Measurements from ENCODE around the gene BCL7A. TPM values are rescaled to one million over a fixed set of nuclear protein-coding genes. Genes with fewer than 3 reads are reported as not detected.
"Not testable (repeated sequence)": the region's sequence is repeated elsewhere in the genome, so short reads cannot be mapped to it uniquely, and the experiment has no call there.

BCL7A gene
- total RNA-seq, 1 donor from 2014 or later: 41.4 TPM

- ATAC-seq (ENCODE audit: low read depth): peak; percentile 21
- peaks cover 56% of the 10 kb centered on the region for H3K4me1 Mint-ChIP-seq
- intact Hi-C loops (cut with micrococcal nuclease): loop anchor here (2.0 kb wide), 1 partner anchor 19 kb away; no protein-coding TSS in a partner anchor
Measured at GRCh38 chr12:122099856-122100255, 78.2 kb downstream of the BCL7A start.

GRCh38 chr12:122100568-122100967, 78.9 kb downstream of the BCL7A start:
- DNase-seq: no peak
- no peak overlapping the region for H3K27ac Mint-ChIP-seq
- TF ChIP-seq CTCF (IDR thresholded peaks at IDR 0.05): no peak
- H3K27me3 Mint-ChIP-seq: no peaks in the 10 kb centered on the region
- no peak overlapping the region for H3K4me3 Mint-ChIP-seq
- no peak for ATAC-seq (ENCODE audit: low read depth)
- intact Hi-C loops (cut with micrococcal nuclease): loop anchor here (2.0 kb wide), 1 partner anchor 20 kb away; no protein-coding TSS in a partner anchor
- CTCF ChIA-PET: no interaction called here
- no peaks in the 10 kb centered on the region for H3K9me3 Mint-ChIP-seq
- POLR2A ChIA-PET: interaction anchor here (0.7 to 1.5 kb wide), 2 partner anchors 18 to 1310 kb away, joined by 3 read pairs; no protein-coding TSS in a partner anchor
- peaks cover 3% of the 10 kb centered on the region for H3K36me3 Mint-ChIP-seq (ENCODE audit: low read depth)
- H3K4me1 Mint-ChIP-seq: peaks cover 63% of the 10 kb centered on the region

More at GRCh38 chr12:122099856-122100255, 78.2 kb downstream of the BCL7A start:
- ChIA-PET CTCF (no interaction called here), POLR2A (interaction anchor here (0.8 to 1.5 kb wide), 2 partner anchors 11 to 17 kb away, joined by 3 read pairs; no protein-coding TSS in a partner anchor)
- DNase-seq: no peak
- Mint-ChIP-seq H3K27ac (peak overlapping the region; percentile 73), H3K4me3 (peak overlapping the region; percentile 24), H3K9me3 (no peaks in the 10 kb centered on the region), H3K27me3 (no peaks in the 10 kb centered on the region), H3K36me3 (ENCODE audit: low read depth) (peaks cover 3% of the 10 kb centered on the region)
- no peak for TF ChIP-seq CTCF (IDR thresholded peaks at IDR 0.05)

- no peak for DNase-seq
- no peak for ATAC-seq (ENCODE audit: low read depth)
- POLR2A ChIA-PET: no interaction called here
- H3K4me3 Mint-ChIP-seq: no peak overlapping the region
- no peak for TF ChIP-seq CTCF (IDR thresholded peaks at IDR 0.05)
- intact Hi-C loops (cut with micrococcal nuclease): no loop called here
- H3K9me3 Mint-ChIP-seq: no peaks in the 10 kb centered on the region
- H3K4me1 Mint-ChIP-seq: peaks cover 66% of the 10 kb centered on the region
- no peaks in the 10 kb centered on the region for H3K27me3 Mint-ChIP-seq
- CTCF ChIA-PET: no interaction called here
- H3K36me3 Mint-ChIP-seq (ENCODE audit: low read depth): no peaks in the 10 kb centered on the region
- no peak overlapping the region for H3K27ac Mint-ChIP-seq
Measured at GRCh38 chr12:122102331-122102730, 80.6 kb downstream of the BCL7A start.

- POLR2A ChIA-PET: interaction anchor here (0.6 to 1.4 kb wide), 5 partner anchors 16 to 114 kb away, joined by 3 to 7 read pairs (median 3); no protein-coding TSS in a partner anchor
- ATAC-seq (ENCODE audit: low read depth): peak; percentile 42
Measured at GRCh38 chr12:122104844-122105243, 83.2 kb downstream of the BCL7A start.

GRCh38 chr12:122105496-122105895, 83.8 kb downstream of the BCL7A start:
- POLR2A ChIA-PET: interaction anchor here (0.8 to 1.4 kb wide), 4 partner anchors 17 to 37 kb away, joined by 3 to 7 read pairs (median 4); no protein-coding TSS in a partner anchor
- CTCF ChIA-PET: interaction anchor here (1.2 to 1.3 kb wide), 2 partner anchors 15 to 51 kb away, joined by 3 to 5 read pairs; no protein-coding TSS in a partner anchor
- not testable (repeated sequence) for H3K36me3 Mint-ChIP-seq (ENCODE audit: low read depth); H3K27ac Mint-ChIP-seq; H3K9me3 Mint-ChIP-seq; DNase-seq; H3K27me3 Mint-ChIP-seq
- peak; percentile 31 for ATAC-seq (ENCODE audit: low read depth)
- intact Hi-C loops (cut with micrococcal nuclease): loop anchor here (5.0 kb wide), 1 partner anchor 38 kb away; no protein-coding TSS in a partner anchor
- peak overlapping the region; percentile 35 for H3K4me3 Mint-ChIP-seq
- H3K4me1 Mint-ChIP-seq: peaks cover 54% of the 10 kb centered on the region

More at GRCh38 chr12:122104844-122105243, 83.2 kb downstream of the BCL7A start:
- Mint-ChIP-seq H3K27me3 (no peaks in the 10 kb centered on the region), H3K9me3 (no peaks in the 10 kb centered on the region), H3K4me1 (peaks cover 60% of the 10 kb centered on the region), H3K4me3 (peak overlapping the region; percentile 50), H3K27ac (peak overlapping the region; percentile 66), H3K36me3 (ENCODE audit: low read depth) (no peaks in the 10 kb centered on the region)
- CTCF ChIA-PET: interaction anchor here (0.6 to 1.3 kb wide), 3 partner anchors 19 to 1279 kb away, joined by 3 to 5 read pairs (median 4); no protein-coding TSS in a partner anchor
- DNase-seq: no peak
- intact Hi-C loops (cut with micrococcal nuclease): loop anchor here (5.0 kb wide), 1 partner anchor 38 kb away; no protein-coding TSS in a partner anchor
- no peak for TF ChIP-seq CTCF (IDR thresholded peaks at IDR 0.05)

All from activated B cell treated with CpG ODN at 0.5 μM for 24 hours (primary cell).